ENCODE data around the gene IL19.

GRCh38 chr1:206757524-206758266 lies 12.9 kb upstream of the IL19 start:
- TF ChIP-seq POLR2AphosphoS5 (IDR thresholded peaks at IDR 0.05; ENCODE audit: insufficient read depth, low read depth, low read length) (no peak), MYC (IDR thresholded peaks at IDR 0.05; ENCODE audit: low read depth, low read length) (no peak)

Data from endothelial cell of umbilical vein (primary cell).